PC-3 (cell line): Measurements from ENCODE around the gene UMODL1.

Experiments used
- CTCF ChIP-seq: fragments of 300-600 bp; sonication (generic); conservative IDR thresholded peaks from 2 replicates; pipeline ENCODE4 v1.5.1; 2017; ENCODE audit warnings: antibody characterized with exemption, low read depth, mild to moderate bottlenecking, low read length
- EZH2 ChIP-seq: fragments of 300-600 bp; sonication (generic); IDR thresholded peaks from one replicate; pipeline ENCODE4 v1.6.1; 2017; ENCODE audit warnings: antibody characterized with exemption, mild to moderate bottlenecking, low read length; ENCODE audit not compliant: unreplicated experiment
- EZH2phosphoT487 ChIP-seq: fragments of 300-600 bp; sonication (generic); IDR thresholded peaks from 2 replicates; pipeline ENCODE4 v1.6.1; 2018; ENCODE audit warnings: mild to moderate bottlenecking, antibody characterized with exemption, low read length, borderline replicate concordance

- TF ChIP-seq CTCF (no peak), EZH2 (no peak), EZH2phosphoT487 (no peak)
Observed at GRCh38 chr21:42148584-42148983, 77.5 kb downstream of the UMODL1 start.
